ENCODE measurements around the gene COL1A1.
A peak's percentile ranks its signal among the peaks of the same experiment; 100 is the strongest.

COL1A1 gene

GRCh38 chr17:50163843-50164696 lies 37.4 kb downstream of the COL1A1 start:
- TF ChIP-seq CTCF (IDR thresholded peaks at IDR 0.05; ENCODE audit: insufficient read depth, low read depth, low read length, missing control alignments) = no peak
- DNase-seq (ENCODE audit: low read depth) = peak; percentile 45
- no peak overlapping the region for H3K4me3 ChIP-seq (ENCODE audit: low read depth, low read length)

- no peak for DNase-seq (ENCODE audit: low read depth)
- no peak overlapping the region for H3K4me3 ChIP-seq (ENCODE audit: low read depth, low read length)
- TF ChIP-seq CTCF (IDR thresholded peaks at IDR 0.05; ENCODE audit: insufficient read depth, low read depth, low read length, missing control alignments) = no peak
Measured at GRCh38 chr17:50162466-50163254, 38.8 kb downstream of the COL1A1 start.

DNA sequence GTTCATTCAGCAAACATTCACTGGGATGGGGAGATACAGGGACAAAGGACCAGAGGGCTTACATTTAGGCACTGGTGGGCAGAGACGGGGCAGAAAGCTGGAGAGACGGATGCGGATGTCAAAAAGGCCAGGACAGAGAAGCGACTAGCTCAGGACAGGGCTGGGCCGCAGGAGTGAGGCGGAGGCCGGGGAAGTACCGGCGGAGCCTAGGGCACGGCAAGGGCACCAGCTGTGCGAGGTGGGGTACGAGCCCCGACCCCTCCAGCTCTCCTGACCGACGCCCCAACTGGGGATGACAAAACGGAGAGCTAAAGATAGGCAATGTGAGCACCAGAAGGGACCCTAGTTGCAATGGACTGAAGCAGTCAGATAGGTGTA lies 39.5 kb downstream of the COL1A1 start:
- H3K4me3 ChIP-seq (ENCODE audit: low read depth, low read length) = no peak overlapping the region; the same call in 1 of the 2 replicates
- no peak for TF ChIP-seq CTCF (IDR thresholded peaks at IDR 0.05; ENCODE audit: insufficient read depth, low read depth, low read length, missing control alignments)
- DNase-seq (ENCODE audit: low read depth) = no peak

GRCh38 chr17:50161023-50161910 lies 40.2 kb downstream of the COL1A1 start:
- H3K4me3 ChIP-seq (ENCODE audit: low read depth, low read length) = peak overlapping the region; percentile 65
- peak; percentile 97 for TF ChIP-seq CTCF (IDR thresholded peaks at IDR 0.05; ENCODE audit: insufficient read depth, low read depth, low read length, missing control alignments)
- DNase-seq (ENCODE audit: low read depth) = peak; percentile 95

GRCh38 chr17:50157891-50158290 lies 43.5 kb downstream of the COL1A1 start:
- TF ChIP-seq CTCF (IDR thresholded peaks at IDR 0.05; ENCODE audit: insufficient read depth, low read depth, low read length, missing control alignments) = no peak
- H3K4me3 ChIP-seq (ENCODE audit: low read depth, low read length) = no peak overlapping the region

DNA sequence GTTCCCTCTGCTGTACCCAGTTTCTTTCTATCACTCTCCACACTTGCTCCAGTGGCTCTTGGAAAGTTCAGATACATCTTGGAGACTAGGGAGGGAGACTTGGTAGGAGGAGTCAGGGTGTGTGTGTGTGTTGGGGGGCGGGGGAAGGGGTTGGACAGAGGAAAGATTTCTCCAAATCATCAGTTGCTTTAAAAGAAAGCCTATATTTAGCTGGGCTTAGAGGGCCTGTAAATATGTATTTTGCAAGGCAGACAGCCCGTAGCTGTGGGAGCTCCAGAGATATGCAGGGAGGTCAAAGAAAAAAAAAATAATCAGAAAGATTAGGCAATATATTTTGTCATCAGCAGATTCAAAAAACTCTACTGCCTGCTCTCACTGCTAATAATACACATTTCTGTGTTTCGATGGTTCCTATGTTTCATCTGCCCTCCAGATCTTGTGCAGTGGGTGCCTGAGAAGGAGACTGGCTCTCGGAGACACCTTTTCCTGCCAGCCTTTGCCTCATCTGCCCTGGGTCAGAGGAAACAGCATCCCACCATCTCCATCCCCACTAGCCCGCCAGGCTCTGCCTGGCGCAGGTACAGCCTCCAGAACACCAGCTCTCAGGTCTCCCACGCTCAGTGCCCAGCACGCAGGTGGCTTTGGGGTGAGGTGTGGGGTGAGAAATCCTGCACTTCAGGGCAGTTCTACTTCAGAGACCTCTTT lies 46.2 kb downstream of the COL1A1 start:
- DNase-seq (ENCODE audit: low read depth) = no peak
- H3K4me3 ChIP-seq (ENCODE audit: low read depth, low read length) = peak overlapping the region; percentile 25
- no peak for TF ChIP-seq CTCF (IDR thresholded peaks at IDR 0.05; ENCODE audit: insufficient read depth, low read depth, low read length, missing control alignments)

More at GRCh38 chr17:50157891-50158290, 43.5 kb downstream of the COL1A1 start:
- no peak for DNase-seq (ENCODE audit: low read depth)

All from GM12865 (cell line).